ENCODE data around the gene ZNF415.
"Not testable (repeated sequence)": the region's sequence is repeated elsewhere in the genome, so short reads cannot be mapped to it uniquely, and the experiment has no call there.

Gene ZNF415

GRCh38 chr19:53132141-53132991 is at the start of gene ZNF415:
TSS of gene ZNF415 (minus strand) at chr19:53132910. CDS start at chr19:53122676, 10,234 bp downstream.
- peak; percentile 65 for DNase-seq (ENCODE audit: low read depth)

- DNase-seq (ENCODE audit: low read depth) = peak; percentile 42
Observed at GRCh38 chr19:53182202-53182601, 49.5 kb upstream of the ZNF415 start.

- DNase-seq (ENCODE audit: low read depth) = no peak
Observed at GRCh38 chr19:53177986-53178385, 45.3 kb upstream of the ZNF415 start.

- no peak for DNase-seq (ENCODE audit: low read depth)
Observed at GRCh38 chr19:53172889-53173288, 40.2 kb upstream of the ZNF415 start.

- DNase-seq (ENCODE audit: low read depth) = no peak
Observed at GRCh38 chr19:53165691-53166091, 33.0 kb upstream of the ZNF415 start.

- no peak for DNase-seq (ENCODE audit: low read depth)
Observed at GRCh38 chr19:53161123-53161522, 28.4 kb upstream of the ZNF415 start.

- no peak for DNase-seq (ENCODE audit: low read depth)
Observed at GRCh38 chr19:53160350-53160749, 27.6 kb upstream of the ZNF415 start.

GRCh38 chr19:53158119-53158656 is 25.5 kb upstream of the ZNF415 start:
- DNase-seq (ENCODE audit: low read depth) = peak; percentile 12

GRCh38 chr19:53157626-53158025 is 24.9 kb upstream of the ZNF415 start:
- DNase-seq (ENCODE audit: low read depth) = peak; percentile 3

- DNase-seq (ENCODE audit: low read depth) = no peak
Observed at GRCh38 chr19:53156850-53157249, 24.1 kb upstream of the ZNF415 start.

- no peak for DNase-seq (ENCODE audit: low read depth)
Observed at GRCh38 chr19:53147645-53148044, 14.9 kb upstream of the ZNF415 start.

- DNase-seq (ENCODE audit: low read depth) = no peak
Observed at GRCh38 chr19:53140351-53140750, 7.6 kb upstream of the ZNF415 start.

GRCh38 chr19:53136432-53136831 is 3.7 kb upstream of the ZNF415 start:
- no peak for DNase-seq (ENCODE audit: low read depth)

- DNase-seq (ENCODE audit: low read depth) = no peak
Observed at GRCh38 chr19:53131727-53132126, 983 bp downstream of the ZNF415 start.

- DNase-seq (ENCODE audit: low read depth) = no peak
Observed at GRCh38 chr19:53131085-53131590, 1.6 kb downstream of the ZNF415 start.

GRCh38 chr19:53130506-53130905 is 2.2 kb downstream of the ZNF415 start:
- peak; percentile 25 for DNase-seq (ENCODE audit: low read depth)

- DNase-seq (ENCODE audit: low read depth) = not testable (repeated sequence)
Observed at GRCh38 chr19:53126733-53127526, 5.8 kb downstream of the ZNF415 start.

GRCh38 chr19:53123400-53123799 is 9.3 kb downstream of the ZNF415 start:
- DNase-seq (ENCODE audit: low read depth) = no peak

- DNase-seq (ENCODE audit: low read depth) = no peak
Observed at GRCh38 chr19:53112286-53112685, 20.4 kb downstream of the ZNF415 start.

- no peak for DNase-seq (ENCODE audit: low read depth)
Observed at GRCh38 chr19:53109527-53109926, 23.2 kb downstream of the ZNF415 start.

- peak; percentile 97 for DNase-seq (ENCODE audit: low read depth)
Observed at GRCh38 chr19:53103234-53104203, 29.2 kb downstream of the ZNF415 start, which contains the start of gene ZNF160. TSS of gene ZNF160 (minus strand) at chr19:53103422. CDS start at chr19:53086276, 17,146 bp downstream.

All from fibroblast of gingiva (primary cell).